NCI-H2196 (cell line): ENCODE data around the gene SLX4.
"Not testable (repeated sequence)": the region's sequence is repeated elsewhere in the genome, so short reads cannot be mapped to it uniquely, and the experiment has no call there.

ENCODE experiments used
- DNase-seq: peaks from one replicate; lab custom pipeline; 2025; ENCODE audit not compliant: unreplicated experiment; lab: John Stamatoyannopoulos, UW

Gene SLX4

GRCh38 chr16:3642397-3643094 is 31.1 kb upstream of the SLX4 start:
- DNase-seq: no peak

DNA sequence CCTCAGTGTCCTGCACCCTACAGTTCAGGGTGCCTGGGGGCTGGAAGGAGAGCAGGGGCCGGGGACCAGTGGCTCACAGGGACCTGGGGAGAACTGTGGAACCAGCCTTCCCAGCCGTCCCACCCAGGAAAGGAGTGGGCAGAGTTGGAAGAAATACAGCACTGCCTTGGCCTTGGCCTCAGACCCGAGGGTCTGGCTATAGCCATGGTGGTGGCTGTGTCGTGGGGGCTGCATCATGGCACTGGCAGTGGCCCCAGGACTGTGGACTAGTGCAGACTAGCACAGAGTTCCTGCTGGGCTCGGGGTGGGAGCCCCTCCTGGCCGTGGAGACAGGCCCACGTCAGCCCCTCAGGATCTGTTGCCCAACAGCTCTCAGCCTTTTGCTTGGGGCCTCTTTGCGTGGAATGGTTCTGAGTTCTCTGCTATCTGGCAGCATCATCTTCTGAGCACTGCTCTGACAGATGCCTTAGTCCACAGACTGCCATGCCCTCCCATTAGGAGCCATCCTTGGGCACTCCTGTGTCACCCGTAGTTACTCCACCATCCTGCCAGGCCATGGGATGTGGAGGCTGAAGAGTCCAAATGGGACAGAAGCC is 30.5 kb upstream of the SLX4 start:
- DNase-seq: no peak

GRCh38 chr16:3640632-3641501 is 29.5 kb upstream of the SLX4 start:
- no peak for DNase-seq

GRCh38 chr16:3640207-3640606 is 28.8 kb upstream of the SLX4 start:
- no peak for DNase-seq

GRCh38 chr16:3638916-3639644 is 27.7 kb upstream of the SLX4 start:
- no peak for DNase-seq

DNA sequence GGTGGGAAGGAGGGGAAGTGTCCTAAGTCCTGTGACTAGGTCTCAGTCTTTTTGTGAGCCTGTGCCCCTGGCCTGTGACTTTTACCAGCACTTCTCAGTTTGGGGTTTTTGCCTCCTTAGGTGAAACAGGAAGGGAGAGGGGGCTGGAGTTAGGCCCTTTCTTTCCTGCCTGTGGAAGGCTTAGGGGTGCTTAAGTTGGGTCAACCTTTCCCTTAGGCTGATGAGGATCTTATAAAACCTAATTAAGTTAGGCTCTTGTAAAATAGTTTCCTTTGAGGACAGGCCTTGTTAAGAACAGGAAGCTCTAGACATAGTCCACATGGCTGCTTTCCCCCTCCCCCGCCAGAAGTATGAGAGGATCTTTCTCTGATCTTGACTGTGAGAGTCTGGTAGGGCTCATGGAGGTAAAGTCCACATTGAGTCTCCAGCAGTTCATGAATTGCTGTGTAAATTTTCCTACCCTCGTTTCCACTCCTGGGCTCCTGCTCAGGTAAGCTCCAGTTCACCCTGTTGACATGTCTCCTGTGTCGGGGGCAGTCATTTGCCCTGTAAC is 26.0 kb upstream of the SLX4 start:
- DNase-seq: no peak

DNA sequence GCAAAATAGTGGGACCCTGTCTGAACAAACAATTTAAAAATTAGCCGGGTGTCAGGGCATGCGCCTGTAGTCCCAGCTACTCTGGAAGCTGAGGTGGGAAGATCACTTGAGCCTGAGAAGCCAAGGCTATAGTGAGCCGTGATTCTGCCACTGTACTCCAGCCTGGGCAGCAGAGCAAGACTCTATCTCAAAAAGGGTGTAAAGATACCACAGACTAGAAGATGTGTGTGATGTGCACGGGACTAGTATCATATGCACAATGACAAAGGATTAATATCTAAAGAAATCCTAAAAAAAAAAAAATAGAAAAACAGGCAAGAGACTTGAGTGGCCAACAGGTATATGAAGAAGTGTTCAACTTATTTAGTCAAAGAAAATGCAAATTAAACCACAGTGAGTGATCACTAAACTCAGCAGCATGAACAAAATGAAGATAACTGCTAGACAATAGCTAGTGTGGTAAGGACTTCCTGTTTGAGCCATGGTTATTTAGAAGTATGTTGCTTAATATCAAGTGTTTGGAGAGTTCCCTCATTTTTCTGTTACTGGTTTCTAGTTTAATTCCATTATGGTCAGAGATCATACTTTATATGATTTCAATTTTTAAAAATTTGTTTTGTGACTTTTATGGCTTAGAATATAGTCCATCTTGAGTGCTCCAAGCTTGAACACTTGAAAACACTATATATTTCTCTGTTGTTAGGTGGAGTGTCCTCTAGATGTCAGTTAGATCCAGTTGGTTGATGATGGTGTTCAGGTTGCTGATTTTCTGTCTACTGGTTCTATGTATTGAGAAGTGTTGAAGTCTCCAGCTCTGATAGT is 14.7 kb upstream of the SLX4 start:
- DNase-seq: peak; percentile 20

- no peak for DNase-seq
Measured at GRCh38 chr16:3625331-3625730, 13.9 kb upstream of the SLX4 start.

DNA sequence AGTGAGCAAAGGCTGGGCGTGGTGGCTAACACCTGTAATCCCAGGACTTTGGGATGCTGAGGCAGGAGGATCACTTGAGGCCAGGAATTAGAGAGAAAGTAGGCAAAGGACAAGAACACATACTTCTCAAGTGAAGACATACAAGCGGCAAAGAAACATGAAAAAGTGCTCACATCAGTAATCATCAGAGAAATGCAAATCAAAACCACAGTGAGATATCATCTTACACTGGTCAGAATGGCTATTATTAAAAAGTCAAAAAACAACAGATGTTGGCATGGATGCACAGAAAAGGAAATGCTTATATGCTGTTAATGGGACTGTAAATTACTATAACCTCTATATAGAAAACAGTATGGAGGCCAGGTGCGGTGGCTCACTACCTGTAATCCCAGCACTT is 12.2 kb upstream of the SLX4 start:
- no peak for DNase-seq

- DNase-seq: no peak
Measured at GRCh38 chr16:3618769-3619141, 7.3 kb upstream of the SLX4 start.

GRCh38 chr16:3612510-3613466 is 1.4 kb upstream of the SLX4 start:
- DNase-seq: no peak

DNA sequence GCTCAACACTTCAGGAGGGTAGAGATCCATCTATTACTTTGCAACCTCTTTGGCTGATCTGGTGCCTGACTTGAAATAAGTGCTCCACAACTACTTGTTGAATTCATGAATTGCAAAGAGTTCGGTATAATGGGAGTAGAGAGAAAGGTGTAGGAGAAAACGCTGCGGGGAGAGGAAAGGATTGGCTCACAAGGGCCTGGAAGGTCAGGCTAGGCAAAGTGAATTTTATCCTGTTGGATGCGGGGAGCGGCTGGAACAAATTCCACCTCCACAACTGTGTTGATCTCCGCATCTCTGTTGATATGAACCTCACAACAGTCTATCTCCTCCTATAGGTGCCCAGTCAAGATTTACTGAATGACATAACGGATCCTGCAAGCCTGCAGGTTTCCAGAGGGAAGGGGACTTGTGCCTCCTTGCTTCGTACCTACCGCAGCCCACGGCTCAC is 684 bp downstream of the SLX4 start:
- DNase-seq: no peak

DNA sequence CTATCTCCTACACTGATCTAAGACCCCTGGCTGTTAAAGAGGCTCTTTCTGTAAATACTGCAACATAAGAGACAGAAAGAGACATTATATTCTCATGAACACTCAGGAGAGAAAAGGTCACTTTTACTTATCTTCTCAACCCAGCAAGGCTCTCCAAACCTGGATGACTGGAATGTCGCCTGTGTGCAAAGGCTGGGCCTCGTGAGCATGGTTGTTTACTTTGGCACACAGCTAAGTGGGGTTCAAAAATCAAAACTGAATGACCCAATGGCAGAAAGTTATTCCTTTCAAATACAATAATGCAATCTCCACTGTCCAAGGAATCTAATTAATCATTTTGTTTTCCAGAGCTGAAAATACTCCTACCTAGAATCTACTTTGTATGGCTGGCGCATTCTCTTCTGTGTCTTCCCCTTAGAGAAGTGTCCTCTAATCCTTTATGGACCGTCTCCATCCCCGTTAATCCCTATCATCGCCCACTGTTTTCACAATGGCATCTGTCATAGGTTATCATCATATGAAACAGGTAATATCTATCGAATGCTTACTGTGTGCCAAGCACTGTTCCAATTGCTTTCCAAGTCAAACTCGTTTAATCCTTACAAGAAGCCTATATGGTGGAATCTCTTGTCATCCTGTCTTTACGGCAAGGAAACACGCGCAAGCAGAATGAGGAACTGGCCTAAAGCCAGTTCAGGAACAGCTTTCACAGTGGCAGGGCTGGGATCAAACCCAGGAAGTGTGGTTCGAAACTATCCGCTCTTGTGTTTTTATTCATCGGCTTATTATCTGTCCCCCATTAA is 1.3 kb downstream of the SLX4 start:
- DNase-seq: no peak

DNA sequence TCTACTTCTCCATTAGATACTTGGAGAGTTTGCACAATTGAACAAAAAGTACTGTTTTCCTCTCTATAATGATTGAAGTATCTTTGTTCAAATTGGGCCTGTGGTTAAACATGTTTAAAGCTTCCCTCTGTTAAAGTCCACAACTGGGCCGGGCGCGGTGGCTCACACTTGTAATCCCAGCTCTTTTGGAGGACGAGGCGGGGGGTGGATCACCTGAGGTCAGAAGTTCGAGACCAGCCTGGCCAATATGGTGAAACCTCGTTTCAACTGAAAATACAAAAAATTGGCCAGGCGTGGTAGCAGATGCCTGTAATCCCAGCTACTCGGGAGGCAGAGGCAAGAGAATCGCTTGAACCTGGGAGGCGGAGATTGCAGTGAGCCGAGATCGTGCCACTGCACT is 2.4 kb downstream of the SLX4 start:
- DNase-seq: not testable (repeated sequence)

DNA sequence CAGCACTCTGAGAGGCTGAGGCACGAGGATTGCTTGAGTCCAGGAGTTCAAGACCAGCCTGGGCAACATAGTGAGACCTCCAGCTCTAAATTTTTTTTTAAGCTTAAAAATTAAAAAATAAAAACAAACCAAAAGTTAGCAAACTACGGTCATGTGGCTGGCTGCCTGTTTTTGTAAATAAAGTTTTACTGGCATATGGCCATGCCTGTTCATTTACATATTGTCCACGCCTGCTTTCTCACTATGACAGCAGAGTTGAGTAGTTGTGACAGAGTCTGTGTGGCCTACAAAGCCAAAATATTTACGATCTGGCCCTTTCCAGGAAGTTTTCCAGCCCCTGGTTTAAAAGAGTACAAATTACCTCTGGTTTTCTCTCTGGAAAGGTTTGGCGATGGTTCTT is 3.3 kb downstream of the SLX4 start:
- DNase-seq: no peak

DNA sequence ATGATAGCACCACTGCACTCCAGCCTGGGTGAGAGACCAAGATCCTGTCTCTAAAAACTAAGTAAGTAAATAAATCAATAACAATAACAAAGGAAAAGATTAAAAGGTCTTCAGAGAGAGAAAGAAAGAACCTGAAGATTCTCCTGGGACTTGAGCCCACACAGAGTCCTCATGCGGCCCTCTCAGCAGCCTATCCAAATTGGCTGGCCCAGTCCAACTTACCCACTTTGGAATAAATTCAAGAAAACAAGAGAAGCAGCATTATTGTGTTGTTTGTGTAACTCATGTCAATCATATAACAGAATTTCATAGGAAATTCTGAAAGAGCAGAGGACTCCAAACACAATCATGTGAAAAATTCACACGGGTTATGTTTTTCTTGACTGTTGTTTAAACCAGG is 3.8 kb downstream of the SLX4 start:
- no peak for DNase-seq

DNA sequence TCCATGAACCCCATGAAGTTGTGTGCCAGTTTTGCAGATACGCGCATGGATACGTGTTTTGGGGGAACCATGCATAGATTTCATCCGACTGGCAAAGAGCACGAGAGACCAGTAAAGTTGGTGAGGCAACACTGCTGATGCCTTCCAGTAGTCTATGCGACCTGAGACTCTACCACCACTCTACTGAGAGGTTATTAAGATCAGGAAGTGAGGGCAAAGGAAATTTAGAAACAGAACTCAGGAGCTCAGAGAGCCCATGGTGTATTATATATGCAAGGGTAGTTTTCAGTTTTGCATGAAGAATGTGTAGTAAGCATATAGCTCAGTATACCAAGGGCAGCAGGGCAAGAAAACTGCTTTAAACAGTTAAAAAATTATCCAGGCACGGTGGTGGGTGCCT is 4.2 kb downstream of the SLX4 start:
- no peak for DNase-seq

DNA sequence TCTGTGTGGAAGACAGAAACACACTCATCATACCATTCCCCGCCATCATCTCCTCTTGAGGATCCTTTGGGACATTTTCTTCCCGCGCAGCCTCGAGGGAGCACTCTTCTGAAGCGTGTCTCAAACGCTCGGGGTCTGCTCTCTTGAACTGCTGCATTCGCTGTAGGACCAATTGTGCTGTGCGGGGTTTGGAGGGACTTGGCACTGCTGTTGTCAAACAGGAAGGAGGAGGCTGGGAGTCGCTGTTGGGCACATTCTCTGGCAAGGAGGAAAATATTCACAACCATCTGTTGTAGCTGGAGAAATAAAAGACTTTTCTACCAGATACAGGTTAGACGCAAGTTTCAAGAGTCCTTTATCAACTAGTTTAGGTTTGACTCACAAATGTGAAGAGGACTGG is 5.0 kb downstream of the SLX4 start:
- no peak for DNase-seq
